Activated T-cell treated with anti-CD3 and anti-CD28 coated beads, Interleukin-2, amount 50 U/mL, for 24 hours (primary cell): ENCODE data around the gene HS3ST4.
"Not testable (repeated sequence)": the region's sequence is repeated elsewhere in the genome, so short reads cannot be mapped to it uniquely, and the experiment has no call there.

Source experiments
- DNase-seq: peaks from one replicate; pipeline ENCODE4 v3.0.0-alpha.2; 2020
- H3K27ac Mint-ChIP-seq: 2 replicates; pipeline ENCODE4 v1.8.0; 2020; ENCODE audit warnings: mild to moderate bottlenecking, mixed read lengths
- H3K27me3 Mint-ChIP-seq: 2 replicates; pipeline ENCODE4 v1.8.0; 2020; ENCODE audit warnings: mixed read lengths
- H3K36me3 Mint-ChIP-seq: 2 replicates; pipeline ENCODE4 v1.8.0; 2020; ENCODE audit warnings: low read depth, mixed read lengths
- H3K4me1 Mint-ChIP-seq: 2 replicates; pipeline ENCODE4 v1.8.0; 2020; ENCODE audit warnings: low read depth, mixed read lengths
- H3K4me3 Mint-ChIP-seq: 2 replicates; pipeline ENCODE4 v1.8.0; 2020; ENCODE audit warnings: mild to moderate bottlenecking, moderate library complexity, mixed read lengths
- H3K9me3 Mint-ChIP-seq: 2 replicates; pipeline ENCODE4 v1.8.0; 2020; ENCODE audit warnings: mixed read lengths

HS3ST4 gene

DNA sequence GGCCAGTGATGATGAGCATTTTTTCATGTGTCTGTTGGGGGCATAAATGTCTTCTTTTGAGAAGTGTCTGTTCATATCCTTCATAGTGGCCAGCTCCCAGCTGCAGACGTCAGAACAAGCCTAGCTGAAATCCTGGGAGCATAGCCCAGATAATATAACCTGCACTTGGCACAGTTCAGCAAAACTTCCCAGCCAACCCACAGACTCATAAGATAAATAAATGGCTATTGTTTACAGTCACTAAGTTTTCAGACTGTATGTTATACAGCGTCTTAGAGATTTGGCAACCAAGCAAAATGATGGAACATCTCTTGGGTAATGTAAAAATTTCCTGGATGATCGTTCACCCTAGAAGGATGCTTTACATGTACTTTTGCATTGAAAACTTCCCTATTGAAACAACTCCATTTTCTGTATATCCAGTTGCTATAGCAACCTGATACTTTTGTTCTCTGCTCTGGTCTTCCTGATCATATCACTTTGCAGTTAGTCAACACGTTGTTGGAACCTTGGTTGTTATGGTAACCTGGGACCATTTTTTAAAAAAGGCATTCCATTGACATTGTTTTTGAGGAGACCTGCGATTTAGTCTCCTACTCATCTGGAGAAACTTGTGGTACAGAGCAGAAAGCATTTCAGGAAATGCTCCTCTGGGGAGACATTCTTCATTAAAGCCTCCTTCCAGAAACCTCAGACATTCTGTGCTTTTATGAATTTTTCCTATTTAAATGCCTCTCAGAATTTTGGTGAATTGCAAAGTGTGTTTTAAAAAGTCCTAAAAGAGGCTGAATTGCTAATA is 378.7 kb downstream of the HS3ST4 start:
- Mint-ChIP-seq H3K9me3 (peaks cover 4% of the 10 kb centered on the region), H3K27ac (no peak overlapping the region), H3K27me3 (peaks cover 6% of the 10 kb centered on the region), H3K36me3 (no peaks in the 10 kb centered on the region), H3K4me3 (no peak overlapping the region), H3K4me1 (no peaks in the 10 kb centered on the region)
- no peak for DNase-seq

DNA sequence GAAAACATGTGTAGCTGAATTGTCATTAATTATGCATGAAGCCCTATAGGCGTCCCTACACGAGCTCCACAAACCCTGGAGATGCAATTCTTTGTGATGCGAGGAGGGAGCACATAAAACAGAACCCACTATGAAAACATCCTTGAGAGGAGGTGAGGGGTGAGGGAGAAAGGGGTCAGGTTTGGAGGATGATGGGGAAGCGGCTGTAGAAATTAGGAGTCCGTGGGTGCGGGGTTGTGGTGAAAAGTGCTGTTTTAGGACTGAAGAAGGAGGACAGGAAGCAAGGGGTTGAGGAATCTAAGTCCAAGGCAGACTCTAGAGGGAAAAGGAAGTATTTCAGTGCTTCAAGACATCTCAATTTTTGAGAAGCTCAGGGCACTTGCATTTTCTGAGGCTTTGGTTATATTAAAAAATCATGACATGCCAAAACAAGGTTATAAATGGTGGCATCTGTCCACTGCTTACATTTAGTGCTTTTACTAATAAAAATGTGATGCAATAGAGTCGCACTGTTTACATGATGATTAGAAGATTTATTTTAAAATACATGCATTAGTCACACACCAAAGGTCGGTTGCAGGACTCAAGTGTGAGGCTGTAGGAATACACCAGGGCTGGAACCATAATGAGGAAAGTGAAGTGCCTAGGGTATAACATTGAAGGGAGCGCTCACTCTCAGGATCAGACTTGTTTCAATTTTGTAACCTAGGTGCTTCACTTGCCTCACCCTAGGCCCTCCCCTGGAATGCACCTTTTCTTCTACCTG is 379.5 kb downstream of the HS3ST4 start:
- peaks cover 10% of the 10 kb centered on the region for H3K27me3 Mint-ChIP-seq
- no peaks in the 10 kb centered on the region for H3K4me1 Mint-ChIP-seq
- H3K4me3 Mint-ChIP-seq = no peak overlapping the region
- no peak overlapping the region for H3K27ac Mint-ChIP-seq
- peaks cover 4% of the 10 kb centered on the region for H3K9me3 Mint-ChIP-seq
- DNase-seq = no peak
- H3K36me3 Mint-ChIP-seq = no peaks in the 10 kb centered on the region

DNA sequence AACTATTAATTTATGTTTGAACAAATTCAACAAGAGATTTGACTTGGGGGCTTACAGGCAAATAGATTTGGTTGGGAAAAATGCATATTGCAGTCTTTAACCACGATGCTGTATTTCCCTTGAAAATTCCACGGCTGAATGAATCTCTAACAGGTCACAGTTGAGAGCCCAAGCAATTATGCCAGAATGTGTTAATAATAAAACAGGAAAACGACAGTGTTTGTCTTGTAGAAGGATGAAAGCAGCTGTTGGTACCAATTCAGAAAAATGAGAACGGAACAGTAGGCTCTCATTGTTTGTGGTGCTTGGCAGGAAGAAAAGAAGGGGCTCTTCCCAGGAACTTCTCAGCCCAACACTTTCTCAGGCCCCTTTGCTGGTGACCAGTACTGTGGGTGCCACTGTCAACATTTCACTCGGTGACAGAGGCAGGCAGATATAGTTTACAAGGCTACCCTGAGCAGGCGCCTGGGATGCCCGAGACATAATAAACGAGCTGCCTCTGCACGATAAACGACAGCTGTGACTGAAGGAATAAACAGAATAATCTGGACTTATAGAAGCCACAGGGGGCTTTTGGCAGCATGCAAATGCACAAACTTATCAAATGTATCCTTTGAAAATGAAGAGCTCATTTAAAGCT is 387.1 kb downstream of the HS3ST4 start:
- Mint-ChIP-seq H3K27ac (no peak overlapping the region), H3K4me1 (no peaks in the 10 kb centered on the region), H3K9me3 (no peaks in the 10 kb centered on the region), H3K4me3 (no peak overlapping the region), H3K27me3 (peaks cover 17% of the 10 kb centered on the region), H3K36me3 (no peaks in the 10 kb centered on the region)
- no peak for DNase-seq

DNA sequence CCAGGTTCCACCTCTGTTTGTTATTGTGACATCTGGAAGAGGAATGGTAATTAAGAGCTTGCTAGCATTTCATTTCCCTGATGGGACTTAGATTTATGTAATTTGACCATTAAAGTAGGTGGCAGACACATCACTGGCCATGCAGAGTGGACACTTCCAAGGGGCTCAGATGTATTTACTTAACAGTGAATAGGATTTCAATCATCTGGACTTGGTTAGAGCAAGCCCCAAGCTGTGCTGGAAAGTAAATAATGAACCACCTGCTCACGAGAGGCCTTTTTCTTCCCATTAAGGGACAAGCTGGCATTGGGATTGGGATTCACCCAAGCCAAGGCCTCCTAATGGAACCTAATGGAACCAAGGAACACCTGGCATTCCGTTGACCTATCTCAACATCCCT is 395.3 kb downstream of the HS3ST4 start:
- DNase-seq = no peak
- Mint-ChIP-seq H3K9me3 (no peaks in the 10 kb centered on the region), H3K4me1 (no peaks in the 10 kb centered on the region), H3K27ac (no peak overlapping the region), H3K4me3 (no peak overlapping the region), H3K36me3 (no peaks in the 10 kb centered on the region), H3K27me3 (peaks cover 29% of the 10 kb centered on the region)

DNA sequence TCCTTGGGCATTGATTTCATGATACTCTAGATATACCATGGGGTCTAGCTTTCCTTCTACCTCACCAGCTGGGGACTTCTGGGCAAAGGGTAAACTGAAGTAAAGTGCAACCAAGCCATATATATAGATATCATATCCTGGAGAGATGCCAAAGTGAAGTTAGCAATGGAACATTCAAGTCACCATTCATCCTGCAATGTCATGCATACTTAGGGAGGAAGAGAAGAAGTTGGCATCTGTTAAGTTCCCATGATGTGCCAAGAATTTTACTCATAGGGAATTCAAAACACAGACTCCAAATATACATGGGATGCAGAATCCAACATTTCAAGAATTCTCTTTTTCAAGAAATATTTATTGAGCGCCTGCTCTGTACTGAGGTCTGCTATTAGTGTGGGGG is 399.8 kb downstream of the HS3ST4 start:
- H3K9me3 Mint-ChIP-seq = no peaks in the 10 kb centered on the region
- no peak overlapping the region for H3K4me3 Mint-ChIP-seq
- no peaks in the 10 kb centered on the region for H3K36me3 Mint-ChIP-seq
- H3K27ac Mint-ChIP-seq = no peak overlapping the region
- H3K27me3 Mint-ChIP-seq = peaks cover 39% of the 10 kb centered on the region
- DNase-seq = no peak
- no peaks in the 10 kb centered on the region for H3K4me1 Mint-ChIP-seq

DNA sequence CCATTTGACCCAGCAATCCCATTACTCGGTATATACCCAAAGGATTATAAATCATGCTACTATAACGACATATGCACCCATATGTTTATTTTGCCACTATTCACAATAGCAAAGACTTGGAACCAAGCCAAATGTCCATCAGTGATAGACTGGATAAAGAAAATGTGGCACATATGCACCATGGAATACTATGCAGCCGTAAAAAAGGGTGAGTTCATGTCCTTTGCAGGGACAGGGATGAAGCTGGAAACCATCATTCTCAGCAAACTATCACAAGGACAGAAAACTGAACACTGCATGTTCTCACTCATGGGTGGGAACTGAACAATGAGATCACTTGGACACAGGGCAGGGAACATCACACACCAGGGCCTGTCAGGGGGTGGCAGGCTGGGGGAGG is 406.4 kb downstream of the HS3ST4 start:
- H3K36me3 Mint-ChIP-seq, H3K27me3 Mint-ChIP-seq, H3K4me3 Mint-ChIP-seq, DNase-seq, H3K27ac Mint-ChIP-seq, H3K4me1 Mint-ChIP-seq, H3K9me3 Mint-ChIP-seq: not testable (repeated sequence)

DNA sequence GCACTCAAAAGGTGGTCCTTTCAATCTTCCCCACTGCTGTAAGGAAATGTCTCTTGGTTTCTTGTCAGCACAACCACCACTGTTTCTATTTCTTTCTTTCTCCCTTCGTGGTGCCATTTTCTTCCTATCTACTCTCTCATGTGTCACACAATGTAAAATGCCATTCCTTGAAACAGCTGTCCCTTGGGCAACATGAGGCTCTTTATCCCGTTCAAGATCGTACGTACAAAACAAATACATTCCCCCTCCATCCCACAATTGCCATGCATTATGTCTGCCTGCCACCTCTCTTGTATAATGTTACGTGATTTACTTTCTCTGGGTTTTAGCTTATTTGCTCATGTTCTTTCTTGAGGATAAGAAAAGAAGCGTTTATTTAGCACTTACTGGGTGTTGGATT is 410.6 kb downstream of the HS3ST4 start:
- no peak overlapping the region for H3K4me3 Mint-ChIP-seq
- H3K27me3 Mint-ChIP-seq = peaks cover 4% of the 10 kb centered on the region
- no peaks in the 10 kb centered on the region for H3K36me3 Mint-ChIP-seq
- no peak overlapping the region for H3K27ac Mint-ChIP-seq
- no peaks in the 10 kb centered on the region for H3K4me1 Mint-ChIP-seq
- DNase-seq = no peak
- H3K9me3 Mint-ChIP-seq = peaks cover 4% of the 10 kb centered on the region

DNA sequence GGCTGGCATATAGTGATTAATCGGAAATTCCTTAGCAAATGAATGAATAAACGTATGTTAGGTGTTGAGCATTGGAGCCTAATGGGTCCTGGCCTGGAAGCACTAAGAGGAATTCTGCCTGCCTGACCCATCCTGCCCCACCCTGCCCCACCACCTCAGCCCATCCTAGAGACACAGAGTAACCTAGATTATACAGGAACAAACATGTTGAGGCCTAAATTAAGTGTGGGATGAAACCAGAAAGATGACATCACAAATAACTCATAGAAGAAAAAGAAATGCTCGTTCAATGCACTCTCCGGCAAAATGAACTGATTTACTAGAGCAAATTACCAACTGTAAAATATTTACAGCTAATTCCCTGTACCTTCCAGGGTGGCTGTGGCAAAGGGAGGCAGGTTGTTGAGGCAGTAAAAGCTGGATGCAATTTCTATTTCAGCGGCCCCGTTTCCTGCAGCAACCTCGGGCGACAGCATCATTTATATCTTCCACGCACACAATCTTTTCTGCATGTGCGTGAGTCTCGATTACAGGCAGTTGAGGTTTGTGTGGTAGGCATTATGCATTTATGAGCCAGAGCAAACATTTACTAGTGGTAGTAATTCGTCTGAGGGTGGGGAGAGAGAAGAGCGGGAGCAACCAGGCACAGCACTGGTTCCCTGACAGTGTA is 417.2 kb downstream of the HS3ST4 start:
- peaks cover 4% of the 10 kb centered on the region for H3K9me3 Mint-ChIP-seq
- no peak overlapping the region for H3K27ac Mint-ChIP-seq
- H3K4me1 Mint-ChIP-seq = no peaks in the 10 kb centered on the region
- peaks cover 8% of the 10 kb centered on the region for H3K27me3 Mint-ChIP-seq
- H3K36me3 Mint-ChIP-seq = no peaks in the 10 kb centered on the region
- DNase-seq = no peak
- H3K4me3 Mint-ChIP-seq = no peak overlapping the region

DNA sequence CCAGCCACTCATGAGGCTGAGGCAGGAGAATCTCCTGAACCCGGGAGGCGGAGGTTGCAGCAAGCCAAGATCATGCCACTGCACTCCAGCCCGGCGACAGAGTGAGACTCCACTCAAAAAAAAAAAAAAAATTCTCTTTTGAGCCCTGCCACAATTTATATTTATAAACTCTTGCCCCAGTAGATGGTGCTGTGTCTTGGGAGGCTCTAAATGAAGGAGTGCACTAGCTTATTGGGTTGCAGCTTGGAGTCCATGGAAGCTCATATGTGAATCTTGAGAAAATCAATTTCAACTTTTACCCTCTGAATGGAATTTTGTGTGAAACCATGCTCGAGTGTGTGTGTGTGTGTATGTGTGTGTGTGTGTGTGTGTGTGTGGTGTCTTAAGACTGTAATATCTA is 420.1 kb downstream of the HS3ST4 start:
- H3K4me3 Mint-ChIP-seq = no peak overlapping the region

DNA sequence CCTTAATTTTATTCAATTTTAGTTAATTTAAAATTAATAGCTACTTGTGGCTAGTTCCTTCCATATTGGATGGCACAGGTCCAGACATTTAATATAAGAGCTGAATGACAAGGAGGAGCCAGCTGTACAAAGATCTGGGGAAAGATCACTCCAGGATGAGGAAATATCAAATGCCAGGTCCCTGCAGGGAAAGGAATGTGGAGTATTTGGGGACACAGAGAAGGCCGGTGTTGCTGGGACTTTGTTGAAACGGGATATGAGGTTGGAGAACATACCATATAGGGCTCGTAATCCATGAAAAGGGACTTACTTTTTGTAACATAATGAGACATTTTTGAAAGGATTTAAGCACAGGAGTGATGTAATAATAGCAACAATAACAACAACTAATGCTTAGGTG is 426.8 kb downstream of the HS3ST4 start:
- H3K4me3 Mint-ChIP-seq = no peak overlapping the region
- no peaks in the 10 kb centered on the region for H3K4me1 Mint-ChIP-seq
- H3K27ac Mint-ChIP-seq = no peak overlapping the region
- no peaks in the 10 kb centered on the region for H3K36me3 Mint-ChIP-seq
- DNase-seq = no peak
- H3K9me3 Mint-ChIP-seq = no peaks in the 10 kb centered on the region
- peaks cover 9% of the 10 kb centered on the region for H3K27me3 Mint-ChIP-seq

More for the DNA sequence above, 420.1 kb downstream of the HS3ST4 start:
- Mint-ChIP-seq H3K27me3 (peaks cover 10% of the 10 kb centered on the region), H3K27ac (no peak overlapping the region), H3K4me1 (no peaks in the 10 kb centered on the region), H3K9me3 (no peaks in the 10 kb centered on the region), H3K36me3 (no peaks in the 10 kb centered on the region)
- no peak for DNase-seq

DNA sequence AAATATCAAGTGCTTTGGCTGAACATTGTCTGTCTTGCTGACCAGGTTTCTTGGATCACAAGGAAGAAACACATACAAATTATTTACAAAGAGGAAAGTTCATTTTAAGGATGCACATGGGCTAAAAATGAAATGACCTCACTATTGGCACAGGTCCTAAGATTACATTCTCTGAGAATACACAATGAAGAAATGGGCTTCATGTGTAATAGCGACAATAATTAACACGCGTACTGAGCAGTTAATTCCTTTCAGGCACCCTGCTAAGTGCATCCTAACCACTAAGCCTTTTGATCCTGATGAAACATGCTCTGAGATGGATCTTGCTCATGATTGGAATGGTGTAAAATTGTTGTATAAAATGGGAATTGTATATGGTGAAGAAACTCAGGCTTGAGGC is 429.0 kb downstream of the HS3ST4 start:
- no peaks in the 10 kb centered on the region for H3K4me1 Mint-ChIP-seq
- no peak overlapping the region for H3K27ac Mint-ChIP-seq
- DNase-seq = no peak
- H3K9me3 Mint-ChIP-seq = no peaks in the 10 kb centered on the region
- H3K36me3 Mint-ChIP-seq = no peaks in the 10 kb centered on the region
- no peaks in the 10 kb centered on the region for H3K27me3 Mint-ChIP-seq
- no peak overlapping the region for H3K4me3 Mint-ChIP-seq

DNA sequence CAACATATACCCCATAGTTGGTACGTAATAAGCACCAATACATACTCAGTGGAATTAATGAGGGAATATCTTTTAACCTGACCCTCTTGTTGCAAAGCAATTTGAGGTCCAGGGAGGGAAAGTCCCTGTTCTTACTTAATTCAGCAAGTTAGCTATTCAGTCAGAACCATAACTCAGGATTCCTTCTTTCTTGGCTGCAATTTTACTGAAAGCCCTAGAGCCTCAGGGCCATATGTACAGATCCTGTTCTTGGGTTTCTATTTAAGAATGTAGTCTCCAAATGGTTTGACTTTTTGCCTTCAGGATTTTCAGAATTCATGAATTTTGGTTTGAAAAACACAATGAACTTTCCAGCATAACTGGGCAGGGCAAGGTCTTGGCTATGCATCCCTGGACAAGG is 436.5 kb downstream of the HS3ST4 start:
- Mint-ChIP-seq H3K4me3 (no peak overlapping the region), H3K27me3 (peaks cover 22% of the 10 kb centered on the region), H3K9me3 (no peaks in the 10 kb centered on the region), H3K4me1 (no peaks in the 10 kb centered on the region), H3K27ac (no peak overlapping the region), H3K36me3 (no peaks in the 10 kb centered on the region)
- no peak for DNase-seq

DNA sequence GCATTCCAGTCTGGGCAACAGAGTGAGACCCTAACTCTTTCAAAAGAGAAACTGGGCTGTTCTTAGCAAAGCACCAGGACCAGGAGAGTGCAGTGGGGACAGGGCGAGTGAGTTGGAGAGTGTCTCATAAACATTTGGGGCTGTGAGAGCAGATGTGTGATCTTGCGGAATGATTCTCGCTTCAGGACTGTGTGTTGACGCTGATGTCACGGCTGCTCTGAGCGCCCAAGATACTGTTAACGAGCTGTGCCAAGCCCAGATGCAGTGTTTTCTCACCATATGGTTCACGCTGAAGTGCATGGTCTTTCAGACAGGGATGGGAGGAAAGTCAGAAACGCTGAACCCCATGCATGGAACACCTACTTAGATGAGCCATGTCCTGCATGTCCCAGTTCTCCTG is 438.2 kb downstream of the HS3ST4 start:
- DNase-seq = no peak
- no peak overlapping the region for H3K27ac Mint-ChIP-seq
- no peaks in the 10 kb centered on the region for H3K36me3 Mint-ChIP-seq
- H3K27me3 Mint-ChIP-seq = peaks cover 26% of the 10 kb centered on the region
- no peaks in the 10 kb centered on the region for H3K9me3 Mint-ChIP-seq
- no peaks in the 10 kb centered on the region for H3K4me1 Mint-ChIP-seq
- no peak overlapping the region for H3K4me3 Mint-ChIP-seq

DNA sequence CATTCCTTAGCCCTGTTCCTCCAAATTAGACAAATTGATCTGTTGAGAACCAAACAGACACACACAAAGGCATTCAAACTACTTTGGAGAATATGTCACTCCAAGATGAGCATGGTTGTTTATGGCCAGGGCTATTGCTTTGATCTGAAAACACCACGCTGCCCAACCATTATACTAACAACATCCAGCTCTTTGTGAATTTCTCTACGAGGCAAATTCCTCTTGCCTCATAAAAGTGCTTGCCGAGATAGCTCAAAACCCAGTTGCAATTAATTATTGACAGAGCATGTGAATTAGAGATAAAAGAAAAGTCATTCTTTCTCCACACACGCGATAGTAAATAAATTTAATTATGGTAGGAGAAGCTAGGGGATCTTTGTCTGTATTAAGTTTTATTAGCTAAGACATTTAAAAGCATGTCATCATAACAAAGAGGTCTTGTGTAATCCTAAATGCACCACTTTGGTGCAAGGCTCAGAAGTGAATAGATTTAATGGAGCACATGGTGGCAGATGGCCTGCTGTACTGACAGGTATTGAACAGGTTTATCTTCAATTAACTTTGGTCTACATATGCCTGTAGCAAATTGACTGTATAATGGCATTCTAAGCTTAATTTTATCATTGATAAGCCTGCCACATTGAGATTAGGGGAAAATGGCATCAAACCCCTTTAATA is 441.8 kb downstream of the HS3ST4 start:
- H3K36me3 Mint-ChIP-seq = no peaks in the 10 kb centered on the region
- H3K9me3 Mint-ChIP-seq = no peaks in the 10 kb centered on the region
- peaks cover 16% of the 10 kb centered on the region for H3K27me3 Mint-ChIP-seq
- DNase-seq = no peak
- no peak overlapping the region for H3K27ac Mint-ChIP-seq
- H3K4me1 Mint-ChIP-seq = no peaks in the 10 kb centered on the region
- no peak overlapping the region for H3K4me3 Mint-ChIP-seq
